Immature natural killer cell (primary cell): Measurements from ENCODE around the gene UBA52. TPM values are rescaled to one million over a fixed set of nuclear protein-coding genes. Genes with fewer than 3 reads are reported as not detected.

Experiments
- polyA plus RNA-seq, 3 donors: library from polyadenylated mRNA; unstranded; fragments of 300-500 nt; fragmentation: Illumina TruSeq; gene quantifications; one replicate each; pipeline ENCODE4 v1.2.3, GENCODE V29; 2021

The UBA52 gene
- polyA plus RNA-seq, 3 donors from 2014 or later = 613 to 1,093 (median 997) TPM

Other genes starting within 250 kb of the UBA52 start
- gene LSM4, start 248.8 kb upstream of the UBA52 start, polyA plus RNA-seq = 100 to 1,000 TPM; 128 to 189 (median 178) TPM
- 10 to 100 TPM in 2 of 3 donors, 1 to 10 TPM in 1; 8.2 to 20.6 (median 17.5) TPM for gene PGPEP1, start 231.3 kb upstream of the UBA52 start, polyA plus RNA-seq
- gene GDF15, start 185.7 kb upstream of the UBA52 start, polyA plus RNA-seq = not detected
- gene LRRC25, start 174.2 kb upstream of the UBA52 start, polyA plus RNA-seq = 10 to 100 TPM in 1 of 3 donors, 1 to 10 TPM in 2; 2.7 to 18.1 (median 7.7) TPM
- gene SSBP4, start 152.5 kb upstream of the UBA52 start, polyA plus RNA-seq = 100 to 1,000 TPM in 2 of 3 donors, 10 to 100 TPM in 1; 73.5 to 122 (median 107) TPM
- gene ISYNA1, start 133.7 kb upstream of the UBA52 start, polyA plus RNA-seq = 10 to 100 TPM; 29.7 to 32.2 (median 31.2) TPM
- 10 to 100 TPM in 2 of 3 donors, 1 to 10 TPM in 1; 9.1 to 21.1 (median 11.1) TPM for gene ELL, start 49.8 kb upstream of the UBA52 start, polyA plus RNA-seq
- gene FKBP8, start 28.3 kb upstream of the UBA52 start, polyA plus RNA-seq = 100 to 1,000 TPM in 1 of 3 donors, 10 to 100 TPM in 2; 85.7 to 137 (median 94.5) TPM
- 100 to 1,000 TPM in 1 of 3 donors, 10 to 100 TPM in 2; 85.9 to 134 (median 93.0) TPM for gene KXD1, start 14.0 kb upstream of the UBA52 start, polyA plus RNA-seq
- gene REX1BD, start 16.9 kb downstream of the UBA52 start, polyA plus RNA-seq = 100 to 1,000 TPM; 123 to 175 (median 146) TPM
- gene CRLF1, start 34.9 kb downstream of the UBA52 start, polyA plus RNA-seq = 1 to 10 TPM in 1 of 3 donors, under 1 TPM in 1, not detected in 1; 0.89 to 1.2 TPM
- gene TMEM59L, start 41.0 kb downstream of the UBA52 start, polyA plus RNA-seq = not detected
- 1 to 10 TPM; 1.6 to 4.8 (median 4.5) TPM for gene KLHL26, start 65.2 kb downstream of the UBA52 start, polyA plus RNA-seq
- 1 to 10 TPM in 1 of 3 donors, under 1 TPM in 2; 0.50 to 1.1 (median 0.85) TPM for gene CRTC1, start 111.8 kb downstream of the UBA52 start, polyA plus RNA-seq
- not detected for gene COMP, start 219.4 kb downstream of the UBA52 start, polyA plus RNA-seq